ENCODE data around the gene HNF4A. TPM values are rescaled to one million over a fixed set of nuclear protein-coding genes. Genes with fewer than 3 reads are reported as not detected.
A peak's percentile ranks its signal among the peaks of the same experiment; 100 is the strongest.

HNF4A gene
- total and polyA plus RNA-seq, 2 of the 13 experiments (the other 11 are each of a cell fraction or from before 2014, with no cell fraction given), result 80.9 to 169 TPM

- TF ChIP-seq ISX (CRISPR knock-in tag; conservative IDR thresholded peaks at IDR 0.05), result no peak
- TF ChIP-seq ZNF879 (CRISPR knock-in tag; IDR thresholded peaks at IDR 0.05), result no peak
- TF ChIP-seq, protein P1, sequence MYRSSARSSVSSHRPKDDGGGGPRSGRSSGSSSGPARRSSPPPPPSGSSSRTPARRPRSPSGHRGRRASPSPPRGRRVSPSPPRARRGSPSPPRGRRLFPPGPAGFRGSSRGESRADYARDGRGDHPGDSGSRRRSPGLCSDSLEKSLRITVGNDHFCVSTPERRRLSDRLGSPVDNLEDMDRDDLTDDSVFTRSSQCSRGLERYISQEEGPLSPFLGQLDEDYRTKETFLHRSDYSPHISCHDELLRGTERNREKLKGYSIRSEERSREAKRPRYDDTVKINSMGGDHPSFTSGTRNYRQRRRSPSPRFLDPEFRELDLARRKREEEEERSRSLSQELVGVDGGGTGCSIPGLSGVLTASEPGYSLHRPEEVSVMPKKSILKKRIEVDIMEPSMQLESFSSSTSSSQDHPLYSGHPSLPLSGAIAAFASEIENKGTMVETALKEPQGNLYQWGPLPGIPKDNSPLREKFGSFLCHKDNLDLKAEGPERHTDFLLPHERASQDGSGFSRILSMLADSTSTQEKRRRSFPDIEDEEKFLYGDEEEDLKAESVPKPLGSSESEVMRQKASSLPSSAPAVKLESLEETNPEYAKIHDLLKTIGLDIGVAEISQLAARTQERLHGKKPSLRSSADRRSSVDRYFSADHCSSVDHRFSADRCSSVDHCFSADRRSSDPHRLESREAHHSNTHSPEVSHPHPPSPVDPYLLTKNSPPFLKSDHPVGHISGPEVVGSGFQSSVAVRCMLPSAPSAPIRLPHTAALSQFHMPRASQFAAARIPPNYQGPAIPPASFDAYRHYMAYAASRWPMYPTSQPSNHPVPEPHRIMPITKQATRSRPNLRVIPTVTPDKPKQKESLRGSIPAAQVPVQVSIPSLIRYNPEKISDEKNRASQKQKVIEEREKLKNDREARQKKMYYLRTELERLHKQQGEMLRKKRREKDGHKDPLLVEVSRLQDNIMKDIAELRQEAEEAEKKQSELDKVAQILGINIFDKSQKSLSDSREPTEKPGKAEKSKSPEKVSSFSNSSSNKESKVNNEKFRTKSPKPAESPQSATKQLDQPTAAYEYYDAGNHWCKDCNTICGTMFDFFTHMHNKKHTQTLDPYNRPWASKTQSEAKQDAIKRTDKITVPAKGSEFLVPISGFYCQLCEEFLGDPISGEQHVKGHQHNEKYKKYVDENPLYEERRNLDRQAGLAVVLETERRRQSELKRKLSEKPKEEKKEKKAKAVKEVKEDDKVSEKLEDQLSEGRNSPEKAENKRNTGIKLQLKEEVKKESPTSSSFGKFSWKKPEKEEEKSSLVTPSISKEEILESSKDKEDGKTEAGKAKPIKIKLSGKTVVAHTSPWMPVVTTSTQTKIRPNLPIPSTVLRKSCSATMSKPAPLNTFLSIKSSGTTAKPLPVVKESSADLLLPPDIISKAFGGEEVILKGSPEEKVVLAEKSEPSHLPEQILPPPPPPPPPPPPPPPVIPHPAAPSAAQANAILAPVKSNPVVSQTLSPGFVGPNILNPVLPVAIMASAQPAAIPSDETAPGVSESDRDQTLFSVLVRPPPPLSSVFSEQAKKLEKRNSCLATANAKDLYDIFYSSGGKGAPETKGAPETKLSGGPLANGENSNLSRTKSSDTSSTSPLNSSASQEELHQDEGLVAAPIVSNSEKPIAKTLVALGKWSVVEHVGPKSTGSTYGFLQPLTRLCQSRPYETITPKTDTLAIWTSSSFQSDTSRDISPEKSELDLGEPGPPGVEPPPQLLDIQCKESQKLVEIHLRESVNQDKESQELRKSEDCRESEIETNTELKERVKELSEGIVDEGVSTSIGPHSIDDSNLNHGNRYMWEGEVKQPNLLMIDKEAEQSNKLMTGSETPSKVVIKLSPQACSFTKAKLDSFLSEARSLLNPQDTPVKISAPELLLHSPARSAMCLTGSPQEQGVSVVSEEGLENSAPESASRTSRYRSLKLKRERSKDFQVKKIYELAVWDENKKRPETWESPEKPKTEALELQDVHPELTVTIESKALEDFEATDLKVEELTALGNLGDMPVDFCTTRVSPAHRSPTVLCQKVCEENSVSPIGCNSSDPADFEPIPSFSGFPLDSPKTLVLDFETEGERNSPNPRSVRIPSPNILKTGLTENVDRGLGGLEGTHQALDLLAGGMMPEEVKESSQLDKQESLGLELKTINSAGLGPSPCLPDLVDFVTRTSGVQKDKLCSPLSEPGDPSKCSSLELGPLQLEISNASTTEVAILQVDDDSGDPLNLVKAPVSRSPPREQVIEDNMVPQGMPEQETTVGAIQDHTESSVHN (CRISPR knock-in tag; IDR thresholded peaks at IDR 0.05), result peak; percentile 59
- no peak for TF ChIP-seq FIP1L1 (IDR thresholded peaks at IDR 0.05; ENCODE audit: borderline replicate concordance, insufficient read depth, low read depth, low read length)
- peak; percentile 96 for TF ChIP-seq IRF2 (CRISPR knock-in tag; IDR thresholded peaks at IDR 0.05)
- TF ChIP-seq, protein P2, sequence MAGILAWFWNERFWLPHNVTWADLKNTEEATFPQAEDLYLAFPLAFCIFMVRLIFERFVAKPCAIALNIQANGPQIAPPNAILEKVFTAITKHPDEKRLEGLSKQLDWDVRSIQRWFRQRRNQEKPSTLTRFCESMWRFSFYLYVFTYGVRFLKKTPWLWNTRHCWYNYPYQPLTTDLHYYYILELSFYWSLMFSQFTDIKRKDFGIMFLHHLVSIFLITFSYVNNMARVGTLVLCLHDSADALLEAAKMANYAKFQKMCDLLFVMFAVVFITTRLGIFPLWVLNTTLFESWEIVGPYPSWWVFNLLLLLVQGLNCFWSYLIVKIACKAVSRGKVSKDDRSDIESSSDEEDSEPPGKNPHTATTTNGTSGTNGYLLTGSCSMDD (CRISPR knock-in tag; IDR thresholded peaks at IDR 0.05), result no peak
- TF ChIP-seq STAT6 (CRISPR knock-in tag; IDR thresholded peaks at IDR 0.05; ENCODE audit: borderline replicate concordance), result no peak
- TF ChIP-seq, protein P3, sequence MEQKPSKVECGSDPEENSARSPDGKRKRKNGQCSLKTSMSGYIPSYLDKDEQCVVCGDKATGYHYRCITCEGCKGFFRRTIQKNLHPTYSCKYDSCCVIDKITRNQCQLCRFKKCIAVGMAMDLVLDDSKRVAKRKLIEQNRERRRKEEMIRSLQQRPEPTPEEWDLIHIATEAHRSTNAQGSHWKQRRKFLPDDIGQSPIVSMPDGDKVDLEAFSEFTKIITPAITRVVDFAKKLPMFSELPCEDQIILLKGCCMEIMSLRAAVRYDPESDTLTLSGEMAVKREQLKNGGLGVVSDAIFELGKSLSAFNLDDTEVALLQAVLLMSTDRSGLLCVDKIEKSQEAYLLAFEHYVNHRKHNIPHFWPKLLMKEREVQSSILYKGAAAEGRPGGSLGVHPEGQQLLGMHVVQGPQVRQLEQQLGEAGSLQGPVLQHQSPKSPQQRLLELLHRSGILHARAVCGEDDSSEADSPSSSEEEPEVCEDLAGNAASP (CRISPR knock-in tag; IDR thresholded peaks at IDR 0.05; ENCODE audit: borderline replicate concordance), result peak; percentile 93
- no peak for TF ChIP-seq ZSCAN12 (CRISPR knock-in tag; IDR thresholded peaks at IDR 0.05)
- TF ChIP-seq TEF (CRISPR knock-in tag; IDR thresholded peaks at IDR 0.05), result peak; percentile 75; the same call in 1 of the 2 replicates
- TF ChIP-seq GABPA (IDR thresholded peaks at IDR 0.05; ENCODE audit: low read depth, low read length), result no peak
- no peak for TF ChIP-seq GABPA (CRISPR knock-in tag; IDR thresholded peaks at IDR 0.05; ENCODE audit: low read depth)
- TF ChIP-seq KLF11 (CRISPR knock-in tag; IDR thresholded peaks at IDR 0.05), result peak; percentile 96
- TF ChIP-seq, protein P4, sequence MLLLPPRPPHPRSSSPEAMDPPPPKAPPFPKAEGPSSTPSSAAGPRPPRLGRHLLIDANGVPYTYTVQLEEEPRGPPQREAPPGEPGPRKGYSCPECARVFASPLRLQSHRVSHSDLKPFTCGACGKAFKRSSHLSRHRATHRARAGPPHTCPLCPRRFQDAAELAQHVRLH (CRISPR knock-in tag; IDR thresholded peaks at IDR 0.05; ENCODE audit: borderline replicate concordance, low read depth), result peak; percentile 94; the same call in 1 of the 2 replicates
These were observed 72.9 kb downstream of the HNF4A start (continued) for GRCh38 chr20:44428174-44429016.
